Neuron (in vitro differentiated cells): Measurements from ENCODE around the gene RAP1GAP2.

ENCODE experiments used
- H2AFZ ChIP-seq: one replicate; pipeline ENCODE4 v1.6.1; 2013; ENCODE audit warnings: low read depth, mild to moderate bottlenecking, inconsistent platforms, low read length, moderate library complexity
- H3K27me3 ChIP-seq: one replicate; pipeline ENCODE4 v1.6.1; 2013; ENCODE audit warnings: low read length; ENCODE audit not compliant: insufficient read depth
- H3K36me3 ChIP-seq: one replicate; pipeline ENCODE4 v1.6.1; 2013; ENCODE audit warnings: low read length; ENCODE audit not compliant: insufficient read depth
- H3K4me1 ChIP-seq: one replicate; pipeline ENCODE4 v1.6.1; 2013; ENCODE audit warnings: low read length; ENCODE audit not compliant: insufficient read depth
- H3K4me3 ChIP-seq: 2 replicates; pipeline ENCODE4 v1.5.1; 2013; ENCODE audit warnings: mild to moderate bottlenecking, low read length, moderate library complexity
- H3K9me3 ChIP-seq: one replicate; pipeline ENCODE4 v1.6.1; 2013; ENCODE audit warnings: low read length

The RAP1GAP2 gene

DNA sequence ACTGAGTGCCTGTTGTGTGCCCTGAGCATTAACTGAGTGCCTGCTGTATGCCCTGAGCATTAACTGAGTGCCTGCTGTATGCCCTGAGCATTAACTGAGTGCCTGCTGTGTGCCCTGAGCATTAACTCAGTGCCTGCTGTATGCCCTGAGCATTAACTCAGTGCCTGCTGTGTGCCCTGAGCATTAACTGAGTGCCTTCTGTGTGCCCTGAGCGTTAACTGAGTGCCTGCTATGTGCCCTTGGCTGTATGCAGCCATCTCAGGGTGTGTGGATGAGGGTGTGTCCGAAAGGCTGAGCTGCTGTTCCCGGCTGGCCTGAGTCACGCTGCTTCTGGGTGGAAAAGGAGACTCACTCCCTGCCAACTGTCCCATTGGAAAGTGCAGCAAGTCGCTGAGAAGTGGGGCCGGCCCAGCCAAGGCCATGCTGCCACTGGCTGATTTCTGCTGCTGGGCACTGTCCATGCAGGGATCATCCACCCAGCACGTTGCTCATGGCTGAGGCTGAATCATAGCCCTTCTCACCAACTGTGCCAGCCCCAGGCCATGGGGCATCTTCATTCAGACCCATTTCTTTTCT is 153.3 kb downstream of the RAP1GAP2 start:
- Histone ChIP-seq H3K4me3 (no peak overlapping the region), H2AFZ (no peak overlapping the region), H3K27me3 (peaks cover 4% of the 10 kb centered on the region), H3K4me1 (no peaks in the 10 kb centered on the region), H3K9me3 (no peaks in the 10 kb centered on the region), H3K36me3 (no peaks in the 10 kb centered on the region)

DNA sequence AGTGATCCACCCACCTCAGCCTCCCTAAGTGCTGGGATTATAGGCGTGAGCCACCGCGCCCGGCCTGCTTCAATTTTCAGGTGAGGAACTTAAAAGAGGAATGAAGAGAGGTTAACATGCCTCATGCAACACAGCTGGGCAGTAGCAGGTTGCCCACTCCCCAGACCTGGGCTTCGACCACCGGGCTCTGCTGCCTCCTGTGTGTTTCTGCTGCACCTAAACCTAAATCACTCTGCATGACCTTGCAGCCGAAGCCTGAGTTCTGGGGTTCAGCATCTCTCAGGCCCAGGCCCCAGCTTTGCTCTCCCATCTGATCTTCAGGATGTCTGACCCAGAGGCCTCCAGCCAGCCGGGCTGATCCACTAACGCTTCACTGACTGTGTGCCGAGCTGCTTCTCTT is 154.6 kb downstream of the RAP1GAP2 start:
- Histone ChIP-seq H3K4me3 (no peak overlapping the region), H3K36me3 (no peaks in the 10 kb centered on the region), H3K27me3 (peaks cover 4% of the 10 kb centered on the region), H3K9me3 (no peaks in the 10 kb centered on the region), H3K4me1 (no peaks in the 10 kb centered on the region), H2AFZ (no peak overlapping the region)

DNA sequence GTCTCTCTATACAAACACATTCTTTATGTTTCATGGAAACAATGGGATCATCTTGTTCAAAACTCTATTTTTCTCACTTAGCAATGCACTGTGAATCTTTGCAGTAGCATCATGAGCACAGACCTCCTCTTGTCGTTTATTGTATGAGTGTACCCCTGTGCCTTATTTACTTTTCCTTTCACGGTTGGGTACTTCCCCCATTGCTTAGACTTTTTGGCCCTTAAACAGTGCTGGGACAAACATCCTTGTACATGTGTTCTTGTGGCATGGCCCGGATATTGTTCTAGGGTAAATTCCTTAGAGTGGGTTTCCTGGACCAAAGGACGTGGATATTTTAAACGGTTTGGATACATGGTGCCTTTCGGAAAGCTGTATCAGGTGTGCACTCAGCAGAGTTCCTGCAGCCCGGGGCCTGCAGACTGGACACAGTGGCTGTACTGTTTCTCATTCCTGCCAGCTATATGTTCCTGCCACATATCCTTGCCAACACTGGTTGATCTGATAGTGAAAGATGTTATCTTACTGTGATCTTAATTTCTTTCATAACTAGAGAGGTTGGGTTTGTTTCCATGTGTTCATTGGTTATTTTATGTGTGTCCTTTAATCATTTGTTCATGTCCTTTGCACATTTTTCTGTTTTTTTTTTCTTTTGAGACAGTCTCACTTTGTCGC is 156.1 kb downstream of the RAP1GAP2 start:
- no peak overlapping the region for H3K4me3 ChIP-seq
- no peaks in the 10 kb centered on the region for H3K36me3 ChIP-seq
- H3K4me1 ChIP-seq = no peaks in the 10 kb centered on the region
- H2AFZ ChIP-seq = no peak overlapping the region
- no peaks in the 10 kb centered on the region for H3K9me3 ChIP-seq
- H3K27me3 ChIP-seq = peaks cover 4% of the 10 kb centered on the region

DNA sequence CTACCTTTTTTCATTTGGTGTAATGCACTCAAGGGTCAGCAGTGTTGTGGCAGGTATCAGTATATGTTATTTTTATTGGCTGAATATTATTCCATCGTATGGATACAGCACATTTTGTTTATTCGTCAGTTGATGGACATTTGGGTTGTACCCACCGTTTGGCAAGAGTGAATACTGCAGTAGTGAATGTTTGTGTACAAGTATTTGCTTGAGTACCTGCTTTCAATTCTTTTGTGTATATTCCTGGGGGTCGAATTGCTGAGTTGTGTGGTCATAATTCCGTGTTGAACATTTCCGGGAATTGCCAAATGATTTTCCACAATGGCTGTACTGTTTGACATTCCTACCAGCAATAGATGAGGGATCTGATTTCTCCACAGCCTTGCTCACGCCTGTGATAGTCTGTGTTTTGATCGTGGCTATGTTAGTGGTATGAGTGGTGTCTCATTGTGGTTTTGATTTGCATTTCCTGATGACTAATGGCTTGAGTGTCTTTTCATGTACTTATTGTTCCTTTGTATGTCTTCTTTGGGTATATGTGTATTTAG is 158.7 kb downstream of the RAP1GAP2 start:
- Histone ChIP-seq H3K36me3 (no peaks in the 10 kb centered on the region), H3K9me3 (no peaks in the 10 kb centered on the region), H2AFZ (no peak overlapping the region), H3K4me3 (no peak overlapping the region), H3K27me3 (no peaks in the 10 kb centered on the region), H3K4me1 (peaks cover under 1% of the 10 kb centered on the region)

DNA sequence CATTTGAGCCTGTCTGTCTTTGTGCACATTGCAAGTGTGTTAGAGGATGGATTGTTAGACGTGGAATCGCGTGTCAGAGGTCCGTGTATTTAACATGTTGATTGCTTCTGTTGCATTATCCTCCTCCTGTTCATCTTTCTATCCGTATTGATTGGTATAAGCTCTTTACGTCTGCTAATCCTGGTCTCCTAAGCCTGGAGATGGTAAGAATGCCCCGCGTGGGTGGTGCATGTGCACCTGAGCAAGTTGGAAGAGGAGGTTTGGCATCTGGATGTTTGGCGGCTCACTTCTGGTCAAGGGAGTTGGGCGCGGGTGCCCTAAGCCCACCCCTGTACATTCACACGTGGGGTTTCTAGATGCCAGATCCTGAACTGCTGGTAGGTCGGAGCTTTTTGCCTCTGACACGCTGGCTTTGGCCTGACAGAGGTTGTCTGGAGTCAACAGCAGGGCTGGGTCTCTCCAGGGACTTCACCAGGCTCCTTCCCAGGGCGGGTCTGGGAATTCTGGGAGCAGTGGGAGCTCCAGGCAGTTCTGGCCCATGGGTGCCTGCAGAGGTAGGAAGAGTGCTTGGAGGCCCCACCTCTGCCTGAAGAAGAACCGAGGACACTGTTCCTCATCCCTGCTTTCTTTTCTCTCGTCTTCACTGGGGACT is 159.8 kb downstream of the RAP1GAP2 start:
- H3K36me3 ChIP-seq = no peaks in the 10 kb centered on the region
- H2AFZ ChIP-seq = no peak overlapping the region
- no peaks in the 10 kb centered on the region for H3K27me3 ChIP-seq
- peaks cover 6% of the 10 kb centered on the region for H3K4me1 ChIP-seq
- no peaks in the 10 kb centered on the region for H3K9me3 ChIP-seq
- no peak overlapping the region for H3K4me3 ChIP-seq

DNA sequence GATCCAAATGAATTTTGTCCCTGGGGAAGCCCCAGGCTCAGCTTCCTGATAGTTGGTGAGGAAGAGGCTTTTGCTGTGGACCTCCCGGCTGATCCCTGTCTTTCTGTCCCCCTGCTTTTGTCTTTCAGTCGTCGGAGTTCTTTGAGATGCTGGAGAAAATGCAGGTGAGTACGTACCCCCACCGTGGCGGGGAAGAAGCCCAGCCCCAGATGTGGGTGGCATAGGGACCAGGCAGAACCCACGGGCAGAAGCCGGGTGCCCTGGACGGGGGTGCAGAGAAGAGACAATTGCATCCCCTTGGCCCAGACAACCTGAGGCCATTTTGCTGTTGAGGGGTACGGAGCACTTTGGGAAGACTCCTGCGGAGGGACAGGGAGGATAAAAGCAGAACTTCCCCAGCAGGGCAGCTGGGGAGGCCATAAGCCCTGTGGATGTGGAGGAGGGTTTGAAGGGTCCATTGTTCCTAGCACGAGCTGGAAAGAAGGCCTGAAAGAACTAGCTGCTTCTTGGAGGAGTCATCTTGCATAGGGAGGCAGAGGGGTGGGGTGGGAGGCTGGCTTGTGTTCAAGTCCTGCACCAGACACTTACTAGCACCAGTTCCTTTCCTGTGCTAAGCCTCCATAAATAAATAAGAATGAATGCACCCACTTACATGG is 161.5 kb downstream of the RAP1GAP2 start:
- no peak overlapping the region for H3K4me3 ChIP-seq
- no peak overlapping the region for H2AFZ ChIP-seq
- no peaks in the 10 kb centered on the region for H3K27me3 ChIP-seq
- H3K4me1 ChIP-seq = peaks cover 6% of the 10 kb centered on the region
- no peaks in the 10 kb centered on the region for H3K36me3 ChIP-seq
- no peaks in the 10 kb centered on the region for H3K9me3 ChIP-seq

DNA sequence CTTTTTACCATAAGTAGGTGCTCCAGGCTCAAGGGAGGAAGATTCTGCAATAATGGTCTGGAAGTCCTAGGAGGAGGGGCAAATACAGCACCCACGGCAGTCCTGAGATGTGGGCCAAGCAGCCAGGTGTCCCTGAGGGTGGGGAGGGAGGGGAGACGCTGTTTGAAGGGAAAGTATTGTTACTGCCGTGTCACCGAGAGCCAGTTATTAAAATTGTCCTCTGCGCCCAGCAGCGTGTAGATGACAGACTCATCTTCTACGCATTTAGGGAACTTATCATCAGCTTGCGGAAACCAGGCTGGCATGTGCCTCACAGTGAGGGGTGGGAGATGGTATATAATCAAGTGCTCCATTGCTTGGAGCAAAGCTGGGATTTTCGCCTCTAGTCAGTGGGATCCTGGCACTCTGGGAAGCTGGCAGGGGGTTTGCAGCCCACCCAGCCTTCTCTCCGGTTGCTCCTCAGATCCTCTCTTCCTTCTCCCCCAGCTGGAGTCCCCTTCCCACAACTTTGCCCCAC is 162.5 kb downstream of the RAP1GAP2 start:
- no peaks in the 10 kb centered on the region for H3K27me3 ChIP-seq
- no peaks in the 10 kb centered on the region for H3K36me3 ChIP-seq
- no peak overlapping the region for H2AFZ ChIP-seq
- peaks cover 6% of the 10 kb centered on the region for H3K4me1 ChIP-seq
- H3K4me3 ChIP-seq = no peak overlapping the region
- no peaks in the 10 kb centered on the region for H3K9me3 ChIP-seq

DNA sequence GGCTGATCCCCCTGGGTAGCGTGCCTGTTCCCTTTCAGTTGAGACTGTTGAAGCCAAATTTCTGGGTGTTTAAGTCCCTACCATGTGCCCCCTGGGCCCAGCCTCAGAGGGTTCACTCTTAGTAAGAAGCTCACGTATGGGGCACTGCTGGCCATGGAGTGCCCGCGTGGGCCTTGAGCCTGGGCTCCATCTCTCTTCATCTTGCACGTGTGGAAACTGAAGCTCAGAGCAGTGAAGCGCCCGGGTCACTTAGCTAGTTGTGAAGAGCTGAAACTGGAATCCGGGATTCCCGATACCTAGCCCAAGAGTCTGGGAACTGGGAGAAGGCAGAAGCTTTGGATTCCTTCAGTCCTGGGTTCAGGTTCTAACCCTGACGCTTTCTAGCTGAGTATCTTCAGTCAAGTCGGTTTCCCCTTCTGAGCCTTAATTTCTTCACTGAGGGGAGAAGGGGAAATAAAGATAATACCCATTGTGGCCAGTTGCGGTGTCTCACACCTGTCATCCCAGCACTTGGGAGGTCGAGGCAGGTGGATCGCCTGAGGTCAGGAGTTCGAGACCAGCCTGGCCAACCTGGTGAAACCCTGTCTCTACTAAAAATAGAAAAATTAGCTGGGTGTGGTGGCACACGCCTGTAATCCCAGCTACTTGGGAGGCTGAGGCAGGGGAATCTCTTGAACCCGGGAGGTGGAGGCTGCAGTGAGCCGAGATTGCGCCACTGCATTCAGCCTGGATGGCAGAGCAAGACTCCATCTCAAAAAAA is 163.3 kb downstream of the RAP1GAP2 start:
- no peaks in the 10 kb centered on the region for H3K27me3 ChIP-seq
- H3K36me3 ChIP-seq = no peaks in the 10 kb centered on the region
- no peak overlapping the region for H2AFZ ChIP-seq
- no peaks in the 10 kb centered on the region for H3K9me3 ChIP-seq
- no peak overlapping the region for H3K4me3 ChIP-seq
- H3K4me1 ChIP-seq = peaks cover 6% of the 10 kb centered on the region

DNA sequence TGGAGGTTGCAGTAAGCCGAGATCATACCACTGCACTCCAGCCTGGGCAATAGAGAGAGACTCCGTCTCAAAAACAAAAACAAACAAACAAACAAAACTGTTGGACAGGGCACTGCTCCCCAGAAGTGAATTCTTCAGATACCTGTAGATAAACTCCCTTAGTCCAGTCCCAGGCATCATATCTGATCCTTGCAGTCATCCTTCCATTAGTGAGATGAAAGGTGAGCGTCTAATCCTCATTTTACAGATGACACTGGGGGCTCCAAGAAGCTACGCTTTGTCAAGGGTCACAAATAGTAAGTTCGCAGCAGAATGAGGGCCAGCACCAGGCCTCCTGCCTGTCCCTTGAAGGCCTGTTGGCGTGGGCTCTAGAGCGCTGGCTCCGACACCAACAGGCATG is 165.2 kb downstream of the RAP1GAP2 start:
- Histone ChIP-seq H3K4me1 (peaks cover 6% of the 10 kb centered on the region), H3K27me3 (peaks cover 2% of the 10 kb centered on the region), H3K36me3 (no peaks in the 10 kb centered on the region), H2AFZ (no peak overlapping the region), H3K9me3 (no peaks in the 10 kb centered on the region), H3K4me3 (no peak overlapping the region)

DNA sequence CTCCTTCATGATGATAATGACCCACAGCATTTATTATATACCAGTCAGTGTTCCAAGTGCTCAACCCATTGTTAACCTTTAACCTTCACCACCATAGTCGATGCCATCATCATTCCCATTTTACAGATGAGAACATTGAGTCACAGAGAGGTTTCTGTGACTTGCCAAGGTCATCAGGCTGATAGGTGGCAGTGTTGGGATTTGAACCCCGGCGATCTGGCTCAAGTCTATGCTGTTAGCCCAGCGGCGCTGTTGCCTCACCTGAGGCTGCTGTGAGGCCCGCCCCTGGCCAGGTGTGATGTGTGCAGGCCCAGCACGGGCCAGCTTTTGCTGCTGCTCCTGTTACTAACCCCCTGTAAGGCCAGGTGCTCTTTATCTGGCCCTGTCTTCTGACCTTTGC is 166.0 kb downstream of the RAP1GAP2 start:
- H3K36me3 ChIP-seq = no peaks in the 10 kb centered on the region
- no peak overlapping the region for H2AFZ ChIP-seq
- no peak overlapping the region for H3K4me3 ChIP-seq
- no peaks in the 10 kb centered on the region for H3K9me3 ChIP-seq
- peaks cover 6% of the 10 kb centered on the region for H3K4me1 ChIP-seq
- H3K27me3 ChIP-seq = peaks cover 2% of the 10 kb centered on the region

DNA sequence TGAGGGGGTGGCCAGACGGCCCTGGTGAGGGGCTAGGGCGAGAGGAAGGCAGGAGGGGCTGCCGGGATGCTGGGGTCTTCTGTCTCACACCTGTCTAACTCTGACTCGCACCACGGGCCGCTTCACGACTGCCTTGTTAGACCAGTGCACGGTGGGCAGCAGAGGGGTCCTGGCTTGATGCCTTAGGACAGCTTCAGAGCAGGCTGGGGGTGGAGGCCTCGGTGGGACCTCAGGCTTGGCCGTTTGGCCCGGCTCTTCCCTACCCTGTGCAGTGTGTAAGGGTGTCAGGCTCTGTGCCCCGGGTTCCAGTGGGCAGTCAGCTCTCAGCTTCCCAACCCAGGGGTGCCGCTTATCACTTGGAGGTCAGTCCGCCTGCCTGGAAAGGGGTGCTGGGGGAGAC is 166.5 kb downstream of the RAP1GAP2 start:
- peaks cover 2% of the 10 kb centered on the region for H3K27me3 ChIP-seq
- no peaks in the 10 kb centered on the region for H3K9me3 ChIP-seq
- no peak overlapping the region for H3K4me3 ChIP-seq
- peaks cover 6% of the 10 kb centered on the region for H3K4me1 ChIP-seq
- H3K36me3 ChIP-seq = no peaks in the 10 kb centered on the region
- H2AFZ ChIP-seq = no peak overlapping the region

DNA sequence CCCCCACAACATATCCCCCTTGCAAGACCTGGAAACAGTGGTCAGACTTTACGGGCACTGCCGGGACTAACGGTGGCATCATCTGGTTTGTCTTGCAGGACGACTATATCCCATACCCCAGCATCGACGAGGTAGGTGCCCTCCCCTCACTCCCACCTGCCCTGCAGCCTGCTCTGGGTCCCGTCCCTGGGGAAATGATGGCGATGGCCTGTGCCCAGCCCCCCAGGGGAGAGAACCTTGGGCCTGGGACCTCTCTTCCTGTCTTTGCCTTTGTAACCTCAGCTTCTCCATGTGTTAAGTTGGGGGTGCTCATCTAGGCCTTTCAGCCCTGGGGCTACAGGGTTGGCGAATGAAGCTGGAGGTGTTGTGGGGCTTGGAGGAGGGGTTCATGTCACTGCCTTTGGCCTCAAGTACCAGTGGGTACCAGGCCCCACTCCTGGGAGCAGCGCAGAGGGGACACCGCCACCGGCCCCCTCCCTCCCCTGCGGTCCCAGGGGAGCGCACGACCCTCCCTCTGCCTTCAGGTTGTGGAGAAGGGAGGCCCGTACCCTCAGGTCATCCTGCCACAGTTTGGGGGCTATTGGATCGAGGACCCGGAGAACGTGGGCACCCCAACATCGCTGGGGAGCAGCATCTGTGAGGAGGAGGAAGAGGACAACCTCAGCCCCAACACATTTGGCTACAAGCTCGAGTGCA is 167.2 kb downstream of the RAP1GAP2 start:
- Histone ChIP-seq H3K4me3 (no peak overlapping the region), H3K4me1 (peaks cover 6% of the 10 kb centered on the region), H3K27me3 (peaks cover 2% of the 10 kb centered on the region), H3K9me3 (no peaks in the 10 kb centered on the region), H2AFZ (no peak overlapping the region), H3K36me3 (no peaks in the 10 kb centered on the region)
